Loucy (cell line): ENCODE data around the gene FRRS1.

ENCODE experiments used
- H2AFZ ChIP-seq: fragments of 200-600 bp; sonication (generic); 2 replicates; pipeline ENCODE4 v1.6.0; 2016; ENCODE audit warnings: antibody characterized with exemption, mild to moderate bottlenecking, low read length, moderate library complexity
- H3F3A ChIP-seq: fragments of 200-600 bp; 2 replicates; pipeline ENCODE4 v1.6.0; 2016; ENCODE audit warnings: antibody characterized with exemption, low read depth, mild to moderate bottlenecking
- H3K27me3 ChIP-seq: fragments of 200-600 bp; sonication (generic); 2 replicates; pipeline ENCODE4 v1.6.1; 2014; ENCODE audit warnings: low read length, mild to moderate bottlenecking; ENCODE audit not compliant: insufficient read depth, poor library complexity, severe bottlenecking
- H3K36me3 ChIP-seq: fragments of 200-600 bp; sonication (generic); 2 replicates; pipeline ENCODE4 v1.6.1; 2016; ENCODE audit warnings: low read length; ENCODE audit not compliant: insufficient read depth
- H3K4me1 ChIP-seq: fragments of 200-600 bp; sonication (generic); 2 replicates; pipeline ENCODE4 v1.5.1; 2014; ENCODE audit warnings: low read length, mild to moderate bottlenecking; ENCODE audit not compliant: insufficient read depth, poor library complexity, severe bottlenecking
- H3K4me2 ChIP-seq: fragments of 200-600 bp; sonication (generic); 2 replicates; pipeline ENCODE4 v1.6.0; 2014; ENCODE audit warnings: antibody characterized with exemption, low read length, low read depth, mild to moderate bottlenecking; ENCODE audit not compliant: poor library complexity, severe bottlenecking
- H3K4me3 ChIP-seq: fragments of 200-600 bp; sonication (generic); 2 replicates; pipeline ENCODE4 v1.5.1; 2014; ENCODE audit warnings: low read length, mild to moderate bottlenecking, mixed read lengths; ENCODE audit not compliant: poor library complexity, severe bottlenecking
- H3K79me2 ChIP-seq: fragments of 200-600 bp; sonication (generic); 2 replicates; pipeline ENCODE4 v1.6.1; 2014; ENCODE audit warnings: low read length; ENCODE audit not compliant: insufficient read depth
- H3K9ac ChIP-seq: fragments of 200-600 bp; sonication (generic); 2 replicates; pipeline ENCODE4 v1.6.0; 2014; ENCODE audit warnings: mild to moderate bottlenecking, low read depth, low read length, moderate library complexity; ENCODE audit not compliant: poor library complexity, severe bottlenecking
- H3K9me2 ChIP-seq: fragments of 200-600 bp; sonication (generic); replicated peaks from 2 replicates; pipeline ENCODE4 v1.6.1; 2016; ENCODE audit warnings: low read depth, low read length, mixed read lengths
- H3K9me3 ChIP-seq: fragments of 200-600 bp; sonication (generic); 2 replicates; pipeline ENCODE4 v1.6.1; 2014; ENCODE audit warnings: mild to moderate bottlenecking, antibody characterized with exemption, low read length, low read depth; ENCODE audit not compliant: insufficient read depth
- H4K20me1 ChIP-seq: fragments of 200-600 bp; sonication (generic); 2 replicates; pipeline ENCODE4 v1.6.0; 2014; ENCODE audit warnings: antibody characterized with exemption, low read length, mild to moderate bottlenecking; ENCODE audit not compliant: insufficient read depth, poor library complexity, severe bottlenecking
- EZH2phosphoT487 ChIP-seq: fragments of 200-600 bp; IDR thresholded peaks from 2 replicates; pipeline ENCODE4 v1.6.1; 2018; ENCODE audit warnings: antibody characterized with exemption, mild to moderate bottlenecking, moderate library complexity, borderline replicate concordance
- TF ChIP-seq, protein P1 (sequence below): fragments of 200-600 bp; sonication (generic); conservative IDR thresholded peaks from 2 replicates; pipeline ENCODE4 v1.5.1; 2014; ENCODE audit warnings: mild to moderate bottlenecking, antibody characterized with exemption, low read length

Gene FRRS1

DNA sequence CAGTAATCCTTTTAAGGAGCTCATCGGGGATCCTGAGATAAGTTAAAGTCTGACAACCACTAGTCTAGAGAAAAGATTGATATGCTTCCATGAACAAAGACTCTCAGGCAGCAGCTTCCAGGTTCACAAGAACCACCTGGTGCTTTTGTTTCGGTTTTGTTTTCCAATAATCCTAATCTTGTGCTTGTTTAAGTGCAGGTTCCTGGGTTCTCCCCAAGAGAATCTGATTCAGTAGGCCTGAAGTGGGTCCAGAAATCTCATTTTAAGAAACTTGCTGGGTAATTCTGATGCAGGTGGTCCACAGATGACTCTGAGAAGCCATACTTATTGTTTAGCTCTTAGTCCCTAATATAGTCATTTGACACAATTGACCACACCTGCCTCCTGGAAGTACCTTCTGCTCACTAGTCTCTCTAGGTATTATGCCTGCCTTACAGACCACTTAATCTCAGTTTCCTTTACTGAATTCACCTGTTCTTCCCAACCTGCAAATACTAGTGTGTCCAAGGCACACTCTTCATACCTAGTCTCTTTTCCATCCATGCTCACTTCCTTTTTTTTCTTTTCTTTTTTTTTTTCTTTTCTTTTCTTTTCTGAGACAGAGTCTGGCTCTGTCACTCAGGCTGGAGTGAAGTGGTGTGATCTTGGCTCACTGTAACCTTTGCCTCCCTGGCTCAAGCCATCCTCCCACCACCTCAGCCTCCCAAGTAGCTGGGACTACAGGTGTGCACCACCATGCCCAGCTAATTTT is 20.5 kb upstream of the FRRS1 start:
- 0 out of 2 replicates have a peak, but pooled peaks cover 4% of the 10 kb centered on the region for H3F3A ChIP-seq
- H3K9ac ChIP-seq: no peak overlapping the region
- H3K36me3 ChIP-seq: no peaks in the 10 kb centered on the region
- TF ChIP-seq, protein P1, sequence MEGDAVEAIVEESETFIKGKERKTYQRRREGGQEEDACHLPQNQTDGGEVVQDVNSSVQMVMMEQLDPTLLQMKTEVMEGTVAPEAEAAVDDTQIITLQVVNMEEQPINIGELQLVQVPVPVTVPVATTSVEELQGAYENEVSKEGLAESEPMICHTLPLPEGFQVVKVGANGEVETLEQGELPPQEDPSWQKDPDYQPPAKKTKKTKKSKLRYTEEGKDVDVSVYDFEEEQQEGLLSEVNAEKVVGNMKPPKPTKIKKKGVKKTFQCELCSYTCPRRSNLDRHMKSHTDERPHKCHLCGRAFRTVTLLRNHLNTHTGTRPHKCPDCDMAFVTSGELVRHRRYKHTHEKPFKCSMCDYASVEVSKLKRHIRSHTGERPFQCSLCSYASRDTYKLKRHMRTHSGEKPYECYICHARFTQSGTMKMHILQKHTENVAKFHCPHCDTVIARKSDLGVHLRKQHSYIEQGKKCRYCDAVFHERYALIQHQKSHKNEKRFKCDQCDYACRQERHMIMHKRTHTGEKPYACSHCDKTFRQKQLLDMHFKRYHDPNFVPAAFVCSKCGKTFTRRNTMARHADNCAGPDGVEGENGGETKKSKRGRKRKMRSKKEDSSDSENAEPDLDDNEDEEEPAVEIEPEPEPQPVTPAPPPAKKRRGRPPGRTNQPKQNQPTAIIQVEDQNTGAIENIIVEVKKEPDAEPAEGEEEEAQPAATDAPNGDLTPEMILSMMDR: no peak
- no peak for TF ChIP-seq EZH2phosphoT487
- H2AFZ ChIP-seq: peak overlapping the region; percentile 17; the same call in 1 of the 2 replicates
- no peak overlapping the region for H3K4me2 ChIP-seq
- H4K20me1 ChIP-seq: no peaks in the 10 kb centered on the region
- H3K4me1 ChIP-seq: peaks cover 14% of the 10 kb centered on the region
- no peaks in the 10 kb centered on the region for H3K27me3 ChIP-seq
- no peaks in the 10 kb centered on the region for H3K9me3 ChIP-seq
- no peaks in the 10 kb centered on the region for H3K79me2 ChIP-seq
- no peaks in the 10 kb centered on the region for H3K9me2 ChIP-seq
- no peak overlapping the region for H3K4me3 ChIP-seq

DNA sequence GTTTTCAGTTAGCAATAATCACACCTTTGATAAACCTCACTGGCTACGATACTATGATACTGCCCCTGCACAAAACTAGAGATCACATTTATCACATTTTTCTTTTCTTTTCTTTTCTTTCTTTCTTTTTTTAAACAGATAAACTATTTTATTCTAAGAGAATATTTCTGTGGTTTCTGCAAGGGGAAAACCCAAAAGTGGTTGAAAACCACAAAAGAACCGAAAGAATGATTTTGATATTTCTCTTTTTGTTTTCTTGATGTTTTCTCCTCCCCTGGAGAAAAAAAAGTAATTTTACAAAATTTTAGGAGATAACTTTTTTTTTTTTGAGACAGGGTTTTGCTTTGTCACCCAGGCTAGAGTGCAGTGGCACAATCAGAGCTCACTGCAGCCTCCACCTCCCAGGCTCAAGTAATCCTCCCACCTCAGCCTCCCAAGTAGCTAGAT is 18.4 kb upstream of the FRRS1 start:
- Histone ChIP-seq H2AFZ (no peak overlapping the region), H3K9me2 (no peaks in the 10 kb centered on the region), H4K20me1 (no peaks in the 10 kb centered on the region), H3K4me1 (peaks cover 14% of the 10 kb centered on the region), H3K9me3 (no peaks in the 10 kb centered on the region), H3K4me2 (peak overlapping the region; percentile 37), H3K79me2 (no peaks in the 10 kb centered on the region), H3K9ac (no peak overlapping the region), H3K36me3 (no peaks in the 10 kb centered on the region), H3K27me3 (no peaks in the 10 kb centered on the region), H3F3A (0 out of 2 replicates have a peak, but pooled peaks cover 4% of the 10 kb centered on the region), H3K4me3 (peak overlapping the region; percentile 22)
- TF ChIP-seq, protein P1: no peak

DNA sequence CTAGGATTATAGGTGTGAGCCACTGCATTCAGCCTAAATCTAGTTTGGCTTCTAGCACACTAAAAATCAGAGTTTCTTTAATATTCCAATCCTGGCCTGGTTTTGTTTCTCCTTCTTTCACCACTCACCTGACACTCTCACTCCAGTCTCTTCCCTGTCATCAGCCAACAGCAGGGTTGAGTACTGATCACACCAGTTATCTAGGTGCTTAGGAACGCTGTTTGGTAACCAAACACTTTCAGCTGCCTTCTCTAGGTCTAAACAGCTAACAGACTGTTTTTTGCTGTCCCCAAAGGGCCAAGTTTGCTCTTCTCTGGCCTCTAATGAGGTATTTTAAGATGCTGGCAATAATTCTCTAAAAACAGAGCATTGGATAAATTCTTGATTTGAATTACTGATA is 17.7 kb upstream of the FRRS1 start:
- no peaks in the 10 kb centered on the region for H3K27me3 ChIP-seq
- H3K4me2 ChIP-seq: peak overlapping the region; percentile 37
- H4K20me1 ChIP-seq: no peaks in the 10 kb centered on the region
- H3K9me2 ChIP-seq: no peaks in the 10 kb centered on the region
- no peaks in the 10 kb centered on the region for H3K9me3 ChIP-seq
- no peak for TF ChIP-seq EZH2phosphoT487
- TF ChIP-seq, protein P1: no peak
- H3F3A ChIP-seq: 0 out of 2 replicates have a peak, but pooled peaks cover 4% of the 10 kb centered on the region
- no peak overlapping the region for H2AFZ ChIP-seq
- no peak overlapping the region for H3K4me3 ChIP-seq
- H3K36me3 ChIP-seq: no peaks in the 10 kb centered on the region
- H3K9ac ChIP-seq: no peak overlapping the region
- H3K79me2 ChIP-seq: no peaks in the 10 kb centered on the region
- peaks cover 14% of the 10 kb centered on the region for H3K4me1 ChIP-seq
